ENCODE data around the gene AP1S3. TPM values are rescaled to one million over a fixed set of nuclear protein-coding genes. Genes with fewer than 3 reads are reported as not detected.

Gene AP1S3
- total and polyA plus RNA-seq, 2 of the 4 experiments (the other 2 are of a cell fraction) = 2.5 to 4.1 TPM

DNA sequence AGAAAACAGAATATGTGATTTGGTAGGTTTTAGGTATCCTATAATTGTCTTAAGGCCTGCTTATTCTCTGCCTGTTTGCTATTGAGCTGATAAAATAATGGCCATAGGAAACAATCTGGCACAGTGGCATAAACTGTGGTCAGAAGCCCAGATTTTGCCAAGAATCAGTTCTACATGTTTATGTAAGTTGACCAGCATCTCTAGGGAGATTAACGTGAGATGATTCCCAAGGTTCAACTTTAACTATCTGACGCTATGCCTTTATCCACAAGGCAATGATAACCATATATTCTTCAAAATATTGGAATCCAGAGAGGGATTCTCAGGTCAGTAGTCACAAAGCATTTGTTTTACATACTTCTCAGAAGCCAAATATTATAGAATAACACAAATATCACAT, 25.6 kb downstream of the AP1S3 start:
- Histone ChIP-seq H3K27me3 (ENCODE audit: control insufficient read depth, insufficient read depth, low read length) (no peaks in the 10 kb centered on the region; the same call in 1 of the 2 replicates), H3K9me3 (ENCODE audit: control insufficient read depth, insufficient read depth, low read length) (no peaks in the 10 kb centered on the region), H4K91ac (ENCODE audit: insufficient read depth, low read depth, low read length) (no peak overlapping the region), H3K27ac (ENCODE audit: insufficient read depth, low read length) (no peak overlapping the region), H4K8ac (ENCODE audit: low read depth in 2 of 2, low read length in 2 of 2) (no peak overlapping the region), H2BK20ac (ENCODE audit: low read depth, low read length) (no peak overlapping the region), H3K9ac (ENCODE audit: low read depth, low read length) (no peak overlapping the region), H3K36me3 (ENCODE audit: control insufficient read depth, insufficient read depth, low read length) (no peaks in the 10 kb centered on the region), H3K4ac (ENCODE audit: low read depth, low read length) (no peak overlapping the region), H3K14ac (replicated peaks; ENCODE audit: low read depth, low read length) (no peak overlapping the region), H4K20me1 (ENCODE audit: insufficient read depth, low read length) (no peaks in the 10 kb centered on the region), H4K5ac (ENCODE audit: low read depth, low read length) (no peak overlapping the region), H3K23ac (ENCODE audit: low read depth, low read length) (no peak overlapping the region), H2BK15ac (ENCODE audit: low read depth, low read length) (no peak overlapping the region), H3K4me1 (ENCODE audit: control insufficient read depth, insufficient read depth, low read length) (peaks cover 1% of the 10 kb centered on the region; the same call in 1 of the 2 replicates), H3K9me1 (ENCODE audit: insufficient read depth, low read length) (no peaks in the 10 kb centered on the region), H2AK9ac (replicated peaks; ENCODE audit: low read depth, low read length, poor library complexity) (no peak overlapping the region), H3K56ac (ENCODE audit: extremely low read depth, insufficient read depth, low read length) (no peak overlapping the region), H3K79me1 (ENCODE audit: low read depth in 1 of 2, low read length in 2 of 2) (peaks cover 0 to 2% of the 10 kb centered on the region in 2 experiments; a peak in 1 of 4 replicates), H3K4me2 (ENCODE audit: low read depth, low read length) (no peak overlapping the region), H2BK120ac (ENCODE audit: low read depth, low read length) (no peak overlapping the region), H2BK5ac (ENCODE audit: low read depth, low read length, poor library complexity, severe bottlenecking) (no peak overlapping the region), H2AK5ac (ENCODE audit: low read depth, low read length) (no peak overlapping the region), H2AFZ (replicated peaks; ENCODE audit: low read length, poor library complexity) (no peak overlapping the region), H3K18ac (ENCODE audit: low read depth, low read length) (no peak overlapping the region), H3K4me3 (ENCODE audit: insufficient read depth, low read depth, low read length) (no peak overlapping the region)
- ChIA-PET POLR2A (ENCODE audit: unreplicated experiment) (no interaction called here), CTCF (interaction anchor here (0.7 kb wide), 1 partner anchor 352 kb away, joined by 3 read pairs; no protein-coding TSS in a partner anchor)
- BruUV-seq (replicated peaks) = no TSS peak
- WGBS, 2 experiments (ENCODE audit: extremely low coverage in 2 of 2, insufficient read length in 1 of 2) = no CpG with 5 or more reads among the region's 2 CpGs
- dilution Hi-C loops (cut with HindIII; ENCODE audit: low sequenced_read_pairs, unreplicated experiment) = no loop called here
- in situ Hi-C loops (cut with MboI; ENCODE audit: low sequenced_read_pairs) = no loop called here
- peak; percentile 74 for DNase-seq
- intact Hi-C loops (cut with micrococcal nuclease) = no loop called here
- ATAC-seq (ENCODE audit: low read depth) = peak; percentile 54
- TF ChIP-seq CEBPB (IDR thresholded peaks at IDR 0.05; ENCODE audit: low read depth, low read length) (no peak), SMC3 (IDR thresholded peaks at IDR 0.05; ENCODE audit: low read depth, low read length) (no peak)
- TF ChIP-seq, protein P1, sequence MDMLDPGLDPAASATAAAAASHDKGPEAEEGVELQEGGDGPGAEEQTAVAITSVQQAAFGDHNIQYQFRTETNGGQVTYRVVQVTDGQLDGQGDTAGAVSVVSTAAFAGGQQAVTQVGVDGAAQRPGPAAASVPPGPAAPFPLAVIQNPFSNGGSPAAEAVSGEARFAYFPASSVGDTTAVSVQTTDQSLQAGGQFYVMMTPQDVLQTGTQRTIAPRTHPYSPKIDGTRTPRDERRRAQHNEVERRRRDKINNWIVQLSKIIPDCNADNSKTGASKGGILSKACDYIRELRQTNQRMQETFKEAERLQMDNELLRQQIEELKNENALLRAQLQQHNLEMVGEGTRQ (IDR thresholded peaks at IDR 0.05; ENCODE audit: low read depth, low read length) = no peak

Data from IMR-90 (cell line).